HG03159 (cell line): ENCODE results near the gene GAB1.

ENCODE experiments used
- ATAC-seq: cut with Tn5 transposase; IDR thresholded peaks from one replicate; pipeline ENCODE4 v1.9.1; 2021; ENCODE audit warnings: mild to moderate bottlenecking, moderate library complexity; ENCODE audit not compliant: unreplicated experiment

Gene GAB1

GRCh38 chr4:143473334-143474126, 136.9 kb downstream of the GAB1 start:
- ATAC-seq = peak; percentile 89

GRCh38 chr4:143477487-143477886, 140.8 kb downstream of the GAB1 start:
- ATAC-seq = no peak

- ATAC-seq = no peak
Measured at GRCh38 chr4:143481361-143481760, 144.7 kb downstream of the GAB1 start.

GRCh38 chr4:143482840-143483239, 146.2 kb downstream of the GAB1 start:
- peak; percentile 67 for ATAC-seq

- ATAC-seq = no peak
Measured at GRCh38 chr4:143486314-143486713, 149.6 kb downstream of the GAB1 start.

- no peak for ATAC-seq
Measured at GRCh38 chr4:143488687-143489086, 152.0 kb downstream of the GAB1 start.

- no peak for ATAC-seq
Measured at GRCh38 chr4:143489106-143489505, 152.4 kb downstream of the GAB1 start.

- ATAC-seq = no peak
Measured at GRCh38 chr4:143498021-143498420, 161.3 kb downstream of the GAB1 start.

- ATAC-seq = no peak
Measured at GRCh38 chr4:143502231-143502630, 165.6 kb downstream of the GAB1 start.

- no peak for ATAC-seq
Measured at GRCh38 chr4:143506031-143506430, 169.4 kb downstream of the GAB1 start.

- no peak for ATAC-seq
Measured at GRCh38 chr4:143511906-143512305, 175.2 kb downstream of the GAB1 start.

GRCh38 chr4:143512978-143513313, 176.3 kb downstream of the GAB1 start:
- peak; percentile 42 for ATAC-seq

- peak; percentile 85 for ATAC-seq
Measured at GRCh38 chr4:143513314-143514168, 176.9 kb downstream of the GAB1 start, which contains the start of gene SMARCA5. Gene SMARCA5 (plus strand): TSS chr4:143513702. CDS start chr4:143513925, 223 bp downstream.

- ATAC-seq = no peak
Measured at GRCh38 chr4:143514169-143514495, 177.5 kb downstream of the GAB1 start.

GRCh38 chr4:143514497-143514896, 177.8 kb downstream of the GAB1 start:
- ATAC-seq = no peak

- ATAC-seq = no peak
Measured at GRCh38 chr4:143514901-143515300, 178.2 kb downstream of the GAB1 start.

- ATAC-seq = no peak
Measured at GRCh38 chr4:143515905-143516304, 179.2 kb downstream of the GAB1 start.

- no peak for ATAC-seq
Measured at GRCh38 chr4:143517764-143518163, 181.1 kb downstream of the GAB1 start.
